Neuronal stem cell (in vitro differentiated cells): Measurements from ENCODE around the gene NPHP4.

ENCODE experiments used
- DNase-seq: peaks from one replicate; pipeline ENCODE4 v3.0.0-alpha.2; 2013; ENCODE audit warnings: low spot score
- H2AFZ ChIP-seq: one replicate; pipeline ENCODE4 v1.6.1; 2013; ENCODE audit warnings: mild to moderate bottlenecking, low read length, inconsistent platforms
- H2AK5ac ChIP-seq: 2 replicates; pipeline ENCODE4 v1.6.1; 2013; ENCODE audit warnings: low read depth, mild to moderate bottlenecking, inconsistent platforms, low read length, moderate library complexity, mixed read lengths
- H2BK120ac ChIP-seq: 2 replicates; pipeline ENCODE4 v1.6.1; 2013; ENCODE audit warnings: low read depth, mild to moderate bottlenecking, inconsistent platforms, low read length, moderate library complexity, mixed read lengths
- H2BK12ac ChIP-seq: one replicate; pipeline ENCODE4 v1.6.1; 2013; ENCODE audit warnings: low read length, inconsistent platforms
- H2BK15ac ChIP-seq: 2 replicates; pipeline ENCODE4 v1.6.1; 2013; ENCODE audit warnings: mild to moderate bottlenecking, low read length, inconsistent platforms, mixed read lengths
- H2BK5ac ChIP-seq: one replicate; pipeline ENCODE4 v1.6.1; 2013; ENCODE audit warnings: inconsistent platforms, mild to moderate bottlenecking, low read length, moderate library complexity
- H3K14ac ChIP-seq: one replicate; pipeline ENCODE4 v1.6.1; 2013; ENCODE audit warnings: low read length, inconsistent platforms
- H3K18ac ChIP-seq: 2 replicates; pipeline ENCODE4 v1.6.1; 2013; ENCODE audit warnings: low read length, inconsistent platforms
- H3K23ac ChIP-seq: 2 replicates; pipeline ENCODE4 v1.6.1; 2013; ENCODE audit warnings: low read depth, mild to moderate bottlenecking, mixed read lengths, low read length, inconsistent platforms; ENCODE audit not compliant: poor library complexity
- H3K27ac ChIP-seq: replicated peaks from 3 replicates; pipeline ENCODE4 v1.5.1; 2013; ENCODE audit warnings: low read length, inconsistent platforms
- H3K27me3 ChIP-seq, 3 experiments: 2 replicates each; pipeline ENCODE4 v1.6.1; 2013; ENCODE audit warnings: low read length in 3 of 3, mild to moderate bottlenecking in 2 of 3, inconsistent platforms in 1 of 3, low read depth in 1 of 3, mixed read lengths in 1 of 3, moderate library complexity in 1 of 3; ENCODE audit not compliant: control insufficient read depth in 3 of 3, insufficient read depth in 3 of 3
- H3K36me3 ChIP-seq, 2 donors: replicated peaks in 1 of 2; 2 replicates each; pipeline ENCODE4 v1.6.1; 2013; ENCODE audit warnings: low read length in 2 of 2; ENCODE audit not compliant: control insufficient read depth in 2 of 2, insufficient read depth in 2 of 2
- H3K4ac ChIP-seq: 2 replicates; pipeline ENCODE4 v1.6.1; 2013; ENCODE audit warnings: inconsistent platforms, mild to moderate bottlenecking, low read length, moderate library complexity
- H3K4me1 ChIP-seq, 2 donors: 1 replicate in 1 of 2; 2 replicates in 1 of 2; pipeline ENCODE4 v1.6.1; 2013; ENCODE audit warnings: low read length in 2 of 2, low read depth in 1 of 2; ENCODE audit not compliant: control insufficient read depth in 2 of 2, insufficient read depth in 1 of 2
- H3K4me2 ChIP-seq: one replicate; pipeline ENCODE4 v1.6.1; 2013; ENCODE audit warnings: mild to moderate bottlenecking, low read length, inconsistent platforms; ENCODE audit not compliant: insufficient read depth, poor library complexity, severe bottlenecking
- H3K4me3 ChIP-seq, 2 donors: 2 replicates each; pipeline ENCODE4 v1.5.1; 2013; ENCODE audit warnings: low read length in 2 of 2, mild to moderate bottlenecking in 2 of 2, inconsistent platforms in 1 of 2, moderate library complexity in 1 of 2
- H3K79me1 ChIP-seq: one replicate; pipeline ENCODE4 v1.6.1; 2013; ENCODE audit warnings: low read depth, mild to moderate bottlenecking, inconsistent platforms, low read length, moderate library complexity
- H3K9ac ChIP-seq: one replicate; pipeline ENCODE4 v1.6.1; 2013; ENCODE audit warnings: mild to moderate bottlenecking, low read depth, low read length, inconsistent platforms; ENCODE audit not compliant: poor library complexity
- H3K9me3 ChIP-seq, 2 donors: replicated peaks in 1 of 2; 2 replicates each; pipeline versions ENCODE3 to v1.6.1; 2013; ENCODE audit warnings: low read length in 2 of 2, mild to moderate bottlenecking in 2 of 2, inconsistent platforms in 1 of 2, low read depth in 1 of 2, mixed read lengths in 1 of 2, moderate library complexity in 1 of 2; ENCODE audit not compliant: control insufficient read depth in 2 of 2, insufficient read depth in 1 of 2
- H4K8ac ChIP-seq: one replicate; pipeline ENCODE4 v1.6.1; 2013; ENCODE audit warnings: low read depth, mild to moderate bottlenecking, inconsistent platforms, low read length, moderate library complexity
- H4K91ac ChIP-seq: one replicate; pipeline ENCODE4 v1.6.1; 2013; ENCODE audit warnings: low read length, low read depth, mild to moderate bottlenecking, inconsistent platforms; ENCODE audit not compliant: poor library complexity
- WGBS, 2 donors: extraction: QIAGEN DNeasy Blood & Tissue Kit; methylation state at CpG; one replicate each; pipeline ENCODE4 v1.1.7; 2013; ENCODE audit warnings: missing lambda C conversion rate in 2 of 2, mixed read lengths in 1 of 2; ENCODE audit not compliant: insufficient read length in 2 of 2, insufficient replicate concordance in 1 of 2; ENCODE audit errors: extremely low coverage in 2 of 2; 5-methylcytosine and 5-hydroxymethylcytosine counted together

The NPHP4 gene

DNA sequence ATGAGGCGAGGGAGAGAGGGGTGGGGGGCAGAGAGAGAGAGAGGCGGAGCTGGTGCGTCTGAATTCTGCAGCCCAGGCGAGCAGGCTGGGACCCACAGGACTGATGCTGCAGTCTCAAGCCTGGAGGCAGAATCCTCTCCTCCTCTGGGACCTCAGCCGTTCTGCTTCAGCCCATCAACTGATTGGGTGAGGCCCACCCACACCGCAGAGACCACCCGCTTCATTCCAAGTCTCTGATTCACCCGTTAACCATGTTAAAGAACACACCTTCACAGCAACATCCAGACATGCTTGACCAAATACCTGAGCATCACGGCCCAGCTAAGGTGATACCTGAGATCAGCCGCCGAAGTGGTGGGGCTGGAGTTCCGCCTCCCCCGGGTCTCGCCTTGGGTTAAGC lies 147.8 kb downstream of the NPHP4 start:
- H3K4me3 ChIP-seq, result no peak overlapping the region
- peaks cover 0 to 24% (median 2%) of the 10 kb centered on the region in 3 experiments for H3K27me3 ChIP-seq
- H4K91ac ChIP-seq, result no peak overlapping the region
- H3K9me3 ChIP-seq, result no peaks in the 10 kb centered on the region
- H3K4me1 ChIP-seq, result no peaks in the 10 kb centered on the region
- DNase-seq, result no peak
- no peak overlapping the region for H3K4me2 ChIP-seq
- H3K79me1 ChIP-seq, result no peaks in the 10 kb centered on the region
- no peak overlapping the region for H3K18ac ChIP-seq
- H3K9ac ChIP-seq, result no peak overlapping the region
- no peak overlapping the region for H4K8ac ChIP-seq
- WGBS, 2 donors, result no CpG with 5 or more reads among the region's 14 CpGs
- no peak overlapping the region for H3K4ac ChIP-seq
- H2BK15ac ChIP-seq, result peak overlapping the region; percentile 19
- no peaks in the 10 kb centered on the region for H3K36me3 ChIP-seq
- H3K27ac ChIP-seq, result no peak overlapping the region
- H2AFZ ChIP-seq, result no peak overlapping the region
- H2BK5ac ChIP-seq, result no peak overlapping the region
- no peak overlapping the region for H2BK120ac ChIP-seq
- no peak overlapping the region for H3K14ac ChIP-seq
- H3K23ac ChIP-seq, result no peak overlapping the region
- H2BK12ac ChIP-seq, result no peak overlapping the region
- H2AK5ac ChIP-seq, result no peak overlapping the region

GRCh38 chr1:5843521-5844096 lies 148.6 kb downstream of the NPHP4 start:
- H3K18ac ChIP-seq, result peak overlapping the region; percentile 67
- no peak overlapping the region for H3K9ac ChIP-seq
- H3K4me1 ChIP-seq, result no peaks in the 10 kb centered on the region
- H2AFZ ChIP-seq, result no peak overlapping the region
- no peaks in the 10 kb centered on the region for H3K9me3 ChIP-seq
- no peak overlapping the region for H4K91ac ChIP-seq
- H3K36me3 ChIP-seq, result no peaks in the 10 kb centered on the region
- peak overlapping the region; percentile 27 for H2AK5ac ChIP-seq
- no peak overlapping the region for H3K4me2 ChIP-seq
- H3K4me3 ChIP-seq, result no peak overlapping the region
- no peak overlapping the region for H2BK120ac ChIP-seq
- H3K4ac ChIP-seq, result no peak overlapping the region
- H2BK15ac ChIP-seq, result no peak overlapping the region
- H3K27me3 ChIP-seq, result peaks cover 0 to 24% (median 2%) of the 10 kb centered on the region in 3 experiments
- H3K79me1 ChIP-seq, result no peaks in the 10 kb centered on the region
- no CpG with 5 or more reads among the region's 13 CpGs for WGBS, 2 donors
- H3K23ac ChIP-seq, result peak overlapping the region; percentile 13
- no peak overlapping the region for H3K27ac ChIP-seq
- no peak overlapping the region for H2BK12ac ChIP-seq
- DNase-seq, result no peak
- no peak overlapping the region for H4K8ac ChIP-seq
- H3K14ac ChIP-seq, result peak overlapping the region; percentile 85
- H2BK5ac ChIP-seq, result no peak overlapping the region

DNA sequence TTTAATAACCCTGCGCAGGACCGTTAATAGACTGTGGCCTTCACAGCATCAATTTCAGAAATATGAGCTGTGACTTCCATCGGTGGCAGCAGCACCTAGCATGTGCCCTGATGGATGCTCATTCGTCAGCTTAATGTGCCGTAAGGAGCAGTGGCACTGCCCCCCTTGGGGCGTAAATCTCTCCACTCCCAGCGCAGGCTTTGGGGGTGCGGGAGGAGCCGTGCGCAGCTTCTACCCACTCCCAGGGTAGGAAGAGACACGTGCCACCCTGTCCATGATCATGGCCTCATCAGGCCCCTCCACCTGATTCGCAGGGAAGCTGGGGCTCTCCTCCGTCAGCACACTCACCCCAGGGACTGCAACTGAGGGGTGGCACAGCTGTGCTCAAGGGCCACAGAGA lies 149.5 kb downstream of the NPHP4 start:
- Histone ChIP-seq H2BK15ac (no peak overlapping the region), H3K23ac (peak overlapping the region; percentile 39), H3K9ac (no peak overlapping the region), H2AK5ac (no peak overlapping the region), H2AFZ (no peak overlapping the region), H3K79me1 (no peaks in the 10 kb centered on the region), H3K4me3 (no peak overlapping the region), H3K27me3 (peaks cover 0 to 28% (median 2%) of the 10 kb centered on the region in 3 experiments), H4K91ac (no peak overlapping the region), H3K4ac (no peak overlapping the region), H3K4me1 (no peaks in the 10 kb centered on the region), H3K36me3 (no peaks in the 10 kb centered on the region), H3K18ac (no peak overlapping the region), H3K4me2 (no peak overlapping the region), H3K9me3 (no peaks in the 10 kb centered on the region), H4K8ac (no peak overlapping the region), H2BK5ac (peak overlapping the region; percentile 35), H2BK12ac (no peak overlapping the region), H3K14ac (no peak overlapping the region), H2BK120ac (no peak overlapping the region), H3K27ac (no peak overlapping the region)
- no CpG with 5 or more reads among the region's 13 CpGs for WGBS, 2 donors
- no peak for DNase-seq

GRCh38 chr1:5840551-5841001 lies 151.6 kb downstream of the NPHP4 start:
- no peak overlapping the region for H4K8ac ChIP-seq
- H3K27me3 ChIP-seq, result peaks cover 0 to 43% (median 0%) of the 10 kb centered on the region in 3 experiments
- H3K4me1 ChIP-seq, result peaks cover 0 to 2% of the 10 kb centered on the region in 2 donors

More at GRCh38 chr1:5840551-5841001, 151.6 kb downstream of the NPHP4 start:
- Histone ChIP-seq H2AK5ac (no peak overlapping the region), H2BK12ac (no peak overlapping the region), H3K4me2 (no peak overlapping the region), H3K18ac (peak overlapping the region; percentile 48), H3K4ac (no peak overlapping the region), H3K9me3 (no peaks in the 10 kb centered on the region), H2BK5ac (peak overlapping the region; percentile 66), H3K14ac (no peak overlapping the region), H2AFZ (no peak overlapping the region), H3K79me1 (no peaks in the 10 kb centered on the region), H4K91ac (no peak overlapping the region), H2BK120ac (no peak overlapping the region), H3K23ac (peak overlapping the region; percentile 13), H3K36me3 (no peaks in the 10 kb centered on the region), H3K4me3 (no peak overlapping the region), H2BK15ac (no peak overlapping the region), H3K9ac (peak overlapping the region; percentile 44), H3K27ac (no peak overlapping the region)
- no CpG with 5 or more reads among the region's 16 CpGs for WGBS, 2 donors
- DNase-seq, result no peak
